NCI-H460 (cell line): ENCODE results near the gene ABHD15. TPM values are rescaled to one million over a fixed set of nuclear protein-coding genes. Genes with fewer than 3 reads are reported as not detected.
A peak's percentile ranks its signal among the peaks of the same experiment; 100 is the strongest.
"Not testable (repeated sequence)": the region's sequence is repeated elsewhere in the genome, so short reads cannot be mapped to it uniquely, and the experiment has no call there.

Experiments
- DNase-seq: peaks from one replicate; pipeline ENCODE4 v3.0.0-alpha.2; 2016; ENCODE audit warnings: low read depth; ENCODE audit errors: extremely low read depth
- total RNA-seq: library from RNA; depleted of rRNA; stranded (reverse); fragments of >200 nt; shearing (Covaris generic); gene quantifications from 2 replicates; pipeline ENCODE4 v1.2.3, GENCODE V29; 2014

The ABHD15 gene
- total RNA-seq, 1 experiment from 2014 or later: 14.0 TPM

DNA sequence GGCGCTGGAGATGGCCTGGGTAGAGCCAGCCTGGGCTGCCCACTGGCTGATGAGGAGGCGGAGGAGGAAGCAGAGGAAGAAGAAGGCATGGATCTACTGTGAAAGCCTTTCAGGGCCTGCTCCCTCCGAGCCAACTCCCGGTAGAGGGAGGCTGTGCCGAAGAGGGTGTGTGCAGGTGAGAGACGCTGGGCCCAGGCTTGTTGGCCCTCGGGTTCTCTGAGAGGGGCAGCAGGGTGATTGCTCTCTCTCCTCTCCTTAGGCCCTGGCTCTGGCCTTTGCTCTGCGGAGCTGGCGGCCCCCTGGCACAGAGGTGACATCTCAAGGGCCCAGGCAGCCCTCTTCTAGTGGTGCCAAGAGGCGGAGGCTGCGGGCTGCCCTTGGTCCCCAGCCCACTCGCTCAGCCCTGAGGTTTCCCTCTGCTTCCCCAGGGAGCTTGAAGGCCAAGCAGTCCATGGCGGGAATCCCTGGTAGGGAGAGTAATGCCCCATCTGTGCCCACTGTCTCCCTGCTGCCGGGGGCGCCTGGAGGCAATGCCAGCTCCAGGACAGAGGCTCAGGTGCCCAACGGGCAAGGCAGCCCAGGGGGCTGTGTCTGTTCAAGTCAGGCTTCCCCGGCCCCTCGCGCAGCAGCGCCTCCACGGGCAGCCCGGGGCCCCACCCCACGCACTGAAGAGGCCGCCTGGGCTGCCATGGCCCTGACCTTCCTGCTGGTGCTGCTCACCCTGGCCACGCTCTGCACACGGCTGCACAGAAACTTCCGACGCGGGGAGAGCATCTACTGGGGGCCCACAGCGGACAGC, 5.2 kb upstream of the ABHD15 start:
- DNase-seq: no peak

DNA sequence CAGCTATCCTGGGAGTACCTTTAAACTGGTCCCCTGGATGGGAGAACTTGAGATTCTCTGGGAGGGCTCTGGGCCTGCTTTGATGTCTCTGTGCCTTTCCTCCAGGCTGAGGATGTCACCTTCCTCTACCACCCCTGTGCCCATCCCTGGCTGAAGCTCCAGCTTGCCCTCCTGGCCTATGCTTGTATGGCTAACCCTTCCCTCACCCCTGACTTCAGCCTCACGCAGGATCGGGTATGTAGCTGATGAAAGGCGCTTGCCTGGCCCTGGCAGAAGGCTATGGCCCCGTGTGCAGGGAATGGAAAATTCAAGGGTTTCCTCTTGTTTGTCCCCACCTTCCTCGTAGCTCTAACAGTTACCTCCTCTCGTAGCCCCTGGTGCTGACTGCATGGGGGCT, 4.6 kb upstream of the ABHD15 start:
- DNase-seq: no peak

DNA sequence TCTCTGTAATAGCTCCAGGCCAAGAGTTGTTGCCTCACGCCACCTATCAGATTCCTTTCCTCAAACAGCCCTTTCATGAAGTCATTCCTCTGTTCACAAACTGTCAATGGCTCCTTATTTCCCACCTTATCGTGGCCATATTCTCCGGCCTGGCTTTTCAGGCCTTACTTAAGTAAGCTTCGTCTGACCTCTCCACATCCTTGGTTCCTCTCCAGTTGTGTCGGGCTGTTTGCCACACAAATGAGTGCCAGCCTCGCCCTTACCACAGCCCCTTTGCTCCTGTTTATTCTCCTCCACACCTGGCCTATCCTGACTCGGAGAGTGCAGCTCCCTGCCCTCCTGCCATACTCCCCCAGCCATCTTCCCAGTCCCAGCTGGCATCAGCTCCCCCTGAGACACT, 3.7 kb upstream of the ABHD15 start:
- DNase-seq: no peak

DNA sequence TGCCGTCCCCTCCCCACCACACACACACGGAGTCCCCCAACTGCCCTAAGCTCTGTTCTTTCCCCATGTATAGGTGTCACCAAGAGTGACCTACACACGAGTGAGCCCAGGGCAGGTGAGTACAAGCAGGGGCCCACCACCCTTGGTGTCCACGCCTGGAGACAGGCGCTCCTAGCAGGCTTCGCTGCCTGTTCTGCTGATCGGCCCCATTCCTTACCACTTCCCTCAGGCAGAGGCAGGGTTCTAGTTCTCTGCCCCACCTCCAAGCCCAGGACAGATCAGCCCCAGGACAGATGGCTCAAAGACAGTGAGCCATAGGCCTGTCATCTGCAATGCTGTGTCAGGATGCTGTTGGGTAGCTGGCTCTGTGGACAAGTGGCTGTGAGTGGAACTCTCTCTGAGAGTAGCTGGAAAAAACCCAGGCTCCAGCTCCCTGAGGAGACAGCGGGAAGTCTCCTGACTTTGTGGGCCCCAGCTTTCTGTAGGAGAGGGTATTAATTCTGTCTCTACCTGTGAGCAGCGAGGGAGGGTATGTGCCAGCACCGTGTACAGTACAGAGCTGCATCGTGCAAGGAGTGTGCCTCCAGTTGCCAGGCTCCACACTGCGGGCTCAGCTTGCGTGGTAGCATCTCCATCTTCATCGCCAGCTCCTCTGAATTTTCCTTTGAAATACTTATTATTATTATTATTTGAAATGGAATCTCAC, 2.6 kb upstream of the ABHD15 start:
- no peak for DNase-seq

DNA sequence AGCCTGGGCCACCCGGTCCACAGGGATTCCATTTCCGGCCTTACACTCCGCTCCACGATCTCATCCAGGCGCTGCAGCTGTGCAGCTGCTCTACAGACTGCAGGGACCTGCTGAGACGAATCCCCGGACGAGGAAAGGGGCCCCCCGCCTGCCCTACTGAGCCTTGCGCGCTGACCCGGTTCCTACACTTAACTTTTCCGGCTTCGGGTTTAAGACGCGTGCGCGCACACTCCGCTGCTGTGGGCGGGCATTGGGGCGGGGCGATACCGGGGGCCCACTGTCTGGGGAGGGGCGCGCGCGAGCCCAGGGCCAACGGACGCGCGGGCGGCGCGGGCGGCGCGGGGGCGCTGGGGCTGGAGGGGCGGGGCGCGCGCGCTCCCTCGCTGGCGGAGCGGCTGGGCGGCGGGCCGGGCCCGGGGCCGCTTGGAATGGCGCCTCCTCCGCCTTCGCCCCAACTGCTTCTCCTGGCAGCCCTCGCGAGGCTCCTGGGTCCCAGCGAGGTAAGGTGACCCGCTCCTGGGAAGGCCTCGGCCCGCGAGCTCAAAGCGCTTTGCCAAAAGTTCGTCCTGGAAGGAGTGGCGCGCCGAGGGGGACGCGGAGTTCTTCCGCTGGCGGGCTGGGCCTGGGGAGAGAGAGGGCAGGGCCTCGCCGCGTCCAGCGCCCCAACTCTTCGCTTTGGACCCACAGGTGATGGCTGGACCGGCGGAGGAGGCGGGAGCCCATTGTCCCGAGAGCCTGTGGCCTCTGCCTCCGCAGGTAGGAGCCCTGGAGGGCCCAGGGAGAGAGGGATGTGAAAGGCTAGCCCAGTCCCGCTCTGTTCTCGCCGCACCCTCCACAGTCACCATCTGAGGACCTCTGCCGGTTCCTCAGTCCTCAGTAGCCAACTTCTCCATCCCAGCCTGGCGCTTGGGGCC, 1.8 kb upstream of the ABHD15 start, which contains the start of gene TP53I13:
Gene TP53I13 (plus strand): TSS at position 371 of the 914 bp plus-strand sequence. CDS start 58 bp downstream, at position 429.
- peak; percentile 82 for DNase-seq

DNA sequence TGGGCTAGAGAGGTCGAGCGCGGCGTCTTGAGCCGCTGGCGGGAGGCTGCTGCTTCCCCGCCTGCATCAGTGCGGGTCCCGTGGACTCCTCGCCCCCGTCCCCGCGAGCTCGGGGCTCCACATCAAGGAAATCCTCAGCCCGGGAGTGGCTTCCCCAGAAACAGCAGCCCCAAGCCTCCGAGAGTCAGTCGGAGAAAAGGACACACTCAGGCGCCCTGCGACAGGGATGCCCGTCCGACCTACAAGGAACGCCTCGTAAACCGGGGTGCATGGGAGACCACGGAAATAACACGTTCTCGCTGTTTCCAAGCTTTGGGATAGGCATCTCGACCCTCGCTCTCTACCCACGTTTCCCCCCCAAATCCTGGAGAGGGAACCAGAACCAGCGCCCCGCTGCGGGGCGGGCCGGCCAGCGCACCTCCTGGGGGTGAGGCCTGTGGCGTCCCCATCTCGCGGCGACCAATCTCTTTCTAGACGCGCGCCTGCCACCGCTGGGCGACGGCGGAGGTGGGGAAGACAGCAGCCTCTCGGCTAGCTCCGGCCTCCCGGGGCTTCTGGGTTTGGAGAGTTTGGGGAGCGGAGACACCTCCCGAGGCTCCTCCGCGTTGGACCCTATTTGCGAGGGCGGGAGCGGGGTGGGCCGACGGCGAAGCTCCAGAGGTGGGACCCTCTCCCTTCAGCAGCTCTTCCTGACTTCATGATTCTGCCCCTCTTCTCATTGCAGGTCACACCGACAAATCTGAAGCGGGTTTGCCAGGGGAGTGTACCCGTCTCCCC, 905 bp upstream of the ABHD15 start:
- peak; percentile 43 for DNase-seq

DNA sequence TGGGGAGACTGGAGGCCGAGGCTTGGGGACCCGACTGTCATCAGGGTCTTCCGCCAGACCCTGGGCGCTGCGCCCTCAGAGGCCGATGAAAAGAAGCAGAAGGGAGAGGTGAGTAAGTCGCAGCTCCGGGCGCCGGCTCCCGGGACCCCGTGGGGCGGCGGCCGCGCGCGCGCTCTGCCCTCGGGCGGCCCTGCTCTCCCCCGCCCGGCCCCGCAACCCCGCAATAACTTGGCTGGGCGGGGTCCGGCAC, 392 bp upstream of the ABHD15 start:
- no peak for DNase-seq

DNA sequence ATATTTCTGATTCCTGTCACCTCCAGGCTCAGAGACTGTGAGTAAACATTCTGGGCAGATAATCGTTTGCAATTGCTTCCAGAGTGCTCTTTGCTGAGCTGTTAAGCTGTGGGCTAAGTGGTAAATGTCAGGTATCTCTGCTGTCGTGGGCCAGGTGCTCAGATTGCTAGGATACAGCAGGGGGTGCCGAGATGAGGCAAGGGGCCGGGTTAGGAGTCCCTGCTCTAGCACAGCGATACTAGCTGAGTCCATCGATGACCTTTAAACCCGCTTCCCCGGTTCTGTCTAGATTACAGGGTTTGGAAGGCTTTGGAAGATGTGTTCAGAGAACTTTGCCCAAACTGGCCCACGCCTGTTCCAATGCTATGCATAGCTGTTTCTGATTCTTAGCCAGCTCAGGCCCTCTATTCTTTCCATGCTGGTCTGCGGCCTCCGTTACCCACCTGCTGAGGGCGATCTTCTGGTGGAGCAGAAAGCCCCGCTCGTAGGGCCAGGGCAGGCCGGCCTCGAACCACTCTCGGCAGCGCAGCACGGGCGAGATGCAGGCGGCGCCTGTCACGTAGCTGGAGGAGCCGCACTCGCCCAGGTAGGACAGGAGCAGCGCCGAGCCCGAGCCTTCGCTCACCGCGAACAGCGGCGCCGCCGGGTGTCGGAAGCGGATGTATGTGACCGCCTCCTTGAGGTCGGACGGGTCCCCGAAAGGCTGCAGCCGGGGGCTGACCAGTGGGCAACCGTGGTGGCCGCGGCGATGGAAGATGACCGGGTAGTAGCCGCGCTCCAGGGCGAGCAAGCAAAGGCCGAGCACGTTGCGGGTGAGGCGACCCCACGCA, 979 bp downstream of the ABHD15 start:
- no peak for DNase-seq

GRCh38 chr17:29563816-29564215, 3.0 kb downstream of the ABHD15 start:
- DNase-seq: no peak

GRCh38 chr17:29562615-29563014, 4.2 kb downstream of the ABHD15 start:
- DNase-seq: no peak

DNA sequence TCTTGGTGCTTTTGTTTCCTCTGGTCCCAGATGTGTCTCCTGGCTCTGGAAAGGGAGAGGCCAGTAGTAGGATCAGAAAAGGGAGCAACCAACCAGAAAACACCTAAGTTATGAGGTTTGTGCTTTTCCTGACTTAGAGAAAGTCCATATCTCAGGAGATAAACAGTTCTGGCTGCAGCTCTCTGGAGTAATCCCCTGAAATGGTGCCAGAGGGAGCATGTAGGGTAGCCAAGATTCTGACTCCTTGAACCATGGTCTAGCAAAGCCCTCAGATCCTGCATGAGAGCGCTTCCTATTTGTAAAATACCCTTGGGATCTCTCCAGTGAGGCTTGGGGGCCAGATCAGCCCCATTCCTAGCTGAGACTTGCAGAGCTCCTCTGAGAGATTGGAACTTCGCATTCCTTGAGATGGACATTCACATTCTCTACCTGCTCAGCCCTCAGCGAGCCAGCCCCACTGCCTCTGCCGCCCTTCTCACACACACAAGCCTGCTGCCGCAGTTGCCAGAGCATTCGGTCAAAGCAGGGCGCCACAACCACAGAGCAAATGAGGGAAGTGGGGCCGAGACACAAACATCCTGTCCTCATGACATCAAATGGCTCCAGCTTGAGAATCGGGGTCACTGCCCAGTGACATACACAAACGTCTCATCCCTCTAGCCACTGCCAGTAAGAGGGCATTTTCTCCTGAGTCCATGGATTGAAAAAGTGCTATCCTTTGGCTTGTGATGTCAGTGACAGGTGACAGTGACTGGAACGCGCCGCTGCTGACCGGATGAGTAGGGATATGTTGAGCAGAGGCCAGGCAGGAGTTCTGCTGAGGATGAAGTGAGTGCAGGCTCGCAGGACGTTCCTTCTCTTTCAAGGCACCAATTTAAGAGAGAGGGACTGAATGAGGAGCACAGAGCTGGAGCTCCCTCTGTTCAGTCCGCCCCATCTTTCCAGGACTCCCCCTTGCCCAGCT, 5.0 kb downstream of the ABHD15 start:
- DNase-seq: no peak

GRCh38 chr17:29560316-29560715, 6.5 kb downstream of the ABHD15 start:
- DNase-seq: no peak

- DNase-seq: no peak
These were observed 7.2 kb downstream of the ABHD15 start for GRCh38 chr17:29559640-29560039.

GRCh38 chr17:29558139-29558538, 8.7 kb downstream of the ABHD15 start:
- not testable (repeated sequence) for DNase-seq

- no peak for DNase-seq
These were observed 9.1 kb downstream of the ABHD15 start for GRCh38 chr17:29557739-29558116.

GRCh38 chr17:29557085-29557738, 9.6 kb downstream of the ABHD15 start:
- no peak for DNase-seq

DNA sequence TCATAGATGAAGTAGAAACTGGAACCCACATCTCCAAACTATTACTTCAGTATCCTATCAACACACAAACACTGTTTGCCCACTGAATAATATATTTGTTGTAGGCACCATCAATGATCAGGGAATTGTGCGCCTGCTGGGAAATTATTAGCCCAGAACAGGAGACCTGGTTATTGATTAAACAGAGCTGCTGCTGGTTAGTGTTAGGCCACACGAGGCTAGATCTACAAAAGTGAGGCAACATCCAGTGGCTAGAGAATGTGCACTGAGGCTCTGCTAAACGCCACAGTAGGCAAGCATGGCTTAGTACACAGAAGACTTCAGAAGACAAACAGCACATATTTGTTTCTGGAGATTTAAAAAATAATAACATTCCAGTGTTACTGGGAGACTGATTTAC, 11.0 kb downstream of the ABHD15 start:
- no peak for DNase-seq
